Loucy (cell line): ENCODE data around the gene POLA1.

Experiments used
- H2AFZ ChIP-seq: fragments of 200-600 bp; sonication (generic); 2 replicates; pipeline ENCODE4 v1.6.0; 2016; ENCODE audit warnings: antibody characterized with exemption, mild to moderate bottlenecking, low read length, moderate library complexity
- H3F3A ChIP-seq: fragments of 200-600 bp; 2 replicates; pipeline ENCODE4 v1.6.0; 2016; ENCODE audit warnings: antibody characterized with exemption, low read depth, mild to moderate bottlenecking
- H3K27me3 ChIP-seq: fragments of 200-600 bp; sonication (generic); 2 replicates; pipeline ENCODE4 v1.6.1; 2014; ENCODE audit warnings: low read length, mild to moderate bottlenecking; ENCODE audit not compliant: insufficient read depth, poor library complexity, severe bottlenecking
- H3K36me3 ChIP-seq: fragments of 200-600 bp; sonication (generic); 2 replicates; pipeline ENCODE4 v1.6.1; 2016; ENCODE audit warnings: low read length; ENCODE audit not compliant: insufficient read depth
- H3K4me1 ChIP-seq: fragments of 200-600 bp; sonication (generic); 2 replicates; pipeline ENCODE4 v1.5.1; 2014; ENCODE audit warnings: low read length, mild to moderate bottlenecking; ENCODE audit not compliant: insufficient read depth, poor library complexity, severe bottlenecking
- H3K4me2 ChIP-seq: fragments of 200-600 bp; sonication (generic); 2 replicates; pipeline ENCODE4 v1.6.0; 2014; ENCODE audit warnings: antibody characterized with exemption, low read length, low read depth, mild to moderate bottlenecking; ENCODE audit not compliant: poor library complexity, severe bottlenecking
- H3K4me3 ChIP-seq: fragments of 200-600 bp; sonication (generic); 2 replicates; pipeline ENCODE4 v1.5.1; 2014; ENCODE audit warnings: low read length, mild to moderate bottlenecking, mixed read lengths; ENCODE audit not compliant: poor library complexity, severe bottlenecking
- H3K79me2 ChIP-seq: fragments of 200-600 bp; sonication (generic); 2 replicates; pipeline ENCODE4 v1.6.1; 2014; ENCODE audit warnings: low read length; ENCODE audit not compliant: insufficient read depth
- H3K9ac ChIP-seq: fragments of 200-600 bp; sonication (generic); 2 replicates; pipeline ENCODE4 v1.6.0; 2014; ENCODE audit warnings: mild to moderate bottlenecking, low read depth, low read length, moderate library complexity; ENCODE audit not compliant: poor library complexity, severe bottlenecking
- H3K9me2 ChIP-seq: fragments of 200-600 bp; sonication (generic); replicated peaks from 2 replicates; pipeline ENCODE4 v1.6.1; 2016; ENCODE audit warnings: low read depth, low read length, mixed read lengths
- H3K9me3 ChIP-seq: fragments of 200-600 bp; sonication (generic); 2 replicates; pipeline ENCODE4 v1.6.1; 2014; ENCODE audit warnings: mild to moderate bottlenecking, antibody characterized with exemption, low read length, low read depth; ENCODE audit not compliant: insufficient read depth
- H4K20me1 ChIP-seq: fragments of 200-600 bp; sonication (generic); 2 replicates; pipeline ENCODE4 v1.6.0; 2014; ENCODE audit warnings: antibody characterized with exemption, low read length, mild to moderate bottlenecking; ENCODE audit not compliant: insufficient read depth, poor library complexity, severe bottlenecking
- EZH2phosphoT487 ChIP-seq: fragments of 200-600 bp; IDR thresholded peaks from 2 replicates; pipeline ENCODE4 v1.6.1; 2018; ENCODE audit warnings: antibody characterized with exemption, mild to moderate bottlenecking, moderate library complexity, borderline replicate concordance
- TF ChIP-seq, protein P1 (sequence below): fragments of 200-600 bp; sonication (generic); conservative IDR thresholded peaks from 2 replicates; pipeline ENCODE4 v1.5.1; 2014; ENCODE audit warnings: mild to moderate bottlenecking, antibody characterized with exemption, low read length

POLA1 gene

DNA sequence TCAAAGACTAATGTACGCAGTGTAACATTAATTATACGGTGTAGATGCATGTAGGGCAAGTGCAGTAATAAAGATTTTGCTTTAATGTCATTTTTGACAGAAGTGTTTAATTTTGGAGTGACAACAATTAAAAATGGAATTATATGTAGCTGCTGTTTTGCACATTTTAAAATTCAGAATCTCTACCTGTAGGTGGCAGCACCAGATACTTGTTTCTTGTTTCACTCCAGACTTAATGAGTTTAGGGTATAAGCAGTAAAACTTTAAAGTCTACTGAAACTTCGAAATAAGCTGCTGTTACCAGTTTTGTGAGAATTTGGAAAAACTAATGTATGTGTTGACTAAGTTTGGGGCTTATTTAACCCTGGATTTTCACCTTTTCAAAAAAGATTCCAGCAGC lies 144.9 kb downstream of the POLA1 start:
- H3K36me3 ChIP-seq: peaks cover 5% of the 10 kb centered on the region; the same call in 1 of the 2 replicates
- H3F3A ChIP-seq: no peaks in the 10 kb centered on the region
- H3K79me2 ChIP-seq: no peaks in the 10 kb centered on the region
- H3K9ac ChIP-seq: no peak overlapping the region
- peaks cover 4% of the 10 kb centered on the region for H3K4me1 ChIP-seq
- no peak overlapping the region for H3K4me2 ChIP-seq
- H3K27me3 ChIP-seq: no peaks in the 10 kb centered on the region
- H3K9me2 ChIP-seq: no peaks in the 10 kb centered on the region
- no peak overlapping the region for H2AFZ ChIP-seq
- TF ChIP-seq, protein P1, sequence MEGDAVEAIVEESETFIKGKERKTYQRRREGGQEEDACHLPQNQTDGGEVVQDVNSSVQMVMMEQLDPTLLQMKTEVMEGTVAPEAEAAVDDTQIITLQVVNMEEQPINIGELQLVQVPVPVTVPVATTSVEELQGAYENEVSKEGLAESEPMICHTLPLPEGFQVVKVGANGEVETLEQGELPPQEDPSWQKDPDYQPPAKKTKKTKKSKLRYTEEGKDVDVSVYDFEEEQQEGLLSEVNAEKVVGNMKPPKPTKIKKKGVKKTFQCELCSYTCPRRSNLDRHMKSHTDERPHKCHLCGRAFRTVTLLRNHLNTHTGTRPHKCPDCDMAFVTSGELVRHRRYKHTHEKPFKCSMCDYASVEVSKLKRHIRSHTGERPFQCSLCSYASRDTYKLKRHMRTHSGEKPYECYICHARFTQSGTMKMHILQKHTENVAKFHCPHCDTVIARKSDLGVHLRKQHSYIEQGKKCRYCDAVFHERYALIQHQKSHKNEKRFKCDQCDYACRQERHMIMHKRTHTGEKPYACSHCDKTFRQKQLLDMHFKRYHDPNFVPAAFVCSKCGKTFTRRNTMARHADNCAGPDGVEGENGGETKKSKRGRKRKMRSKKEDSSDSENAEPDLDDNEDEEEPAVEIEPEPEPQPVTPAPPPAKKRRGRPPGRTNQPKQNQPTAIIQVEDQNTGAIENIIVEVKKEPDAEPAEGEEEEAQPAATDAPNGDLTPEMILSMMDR: peak; percentile 67
- no peak for TF ChIP-seq EZH2phosphoT487
- H4K20me1 ChIP-seq: no peaks in the 10 kb centered on the region
- no peaks in the 10 kb centered on the region for H3K9me3 ChIP-seq
- H3K4me3 ChIP-seq: no peak overlapping the region

DNA sequence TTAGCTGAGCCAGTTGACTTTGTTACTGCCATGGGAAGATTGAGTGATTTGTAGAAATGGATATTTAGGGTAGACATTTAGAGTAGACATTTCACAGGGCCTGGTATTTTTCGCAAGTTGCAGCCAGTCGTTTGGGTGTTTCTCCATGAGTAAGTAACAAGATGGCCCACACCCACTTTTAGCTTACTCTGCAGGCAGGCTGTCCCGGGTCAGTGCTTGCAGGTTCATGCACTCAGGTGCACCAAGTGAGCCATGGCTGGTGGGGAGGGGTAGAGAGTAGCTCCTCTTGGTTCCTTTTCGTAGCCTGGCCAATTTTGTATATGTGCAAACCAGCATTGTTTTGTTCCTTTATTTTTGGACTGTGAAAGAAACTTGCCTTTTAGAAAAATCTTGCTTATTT lies 145.6 kb downstream of the POLA1 start:
- no peak overlapping the region for H3K4me3 ChIP-seq
- H2AFZ ChIP-seq: no peak overlapping the region
- H3F3A ChIP-seq: no peaks in the 10 kb centered on the region
- H3K4me1 ChIP-seq: peaks cover 4% of the 10 kb centered on the region
- H3K36me3 ChIP-seq: no peaks in the 10 kb centered on the region; the same call in 1 of the 2 replicates
- no peak for TF ChIP-seq EZH2phosphoT487
- TF ChIP-seq, protein P1: no peak
- no peaks in the 10 kb centered on the region for H3K9me2 ChIP-seq
- no peak overlapping the region for H3K4me2 ChIP-seq
- H3K9me3 ChIP-seq: no peaks in the 10 kb centered on the region
- no peaks in the 10 kb centered on the region for H3K79me2 ChIP-seq
- no peaks in the 10 kb centered on the region for H4K20me1 ChIP-seq
- H3K9ac ChIP-seq: no peak overlapping the region
- no peaks in the 10 kb centered on the region for H3K27me3 ChIP-seq

DNA sequence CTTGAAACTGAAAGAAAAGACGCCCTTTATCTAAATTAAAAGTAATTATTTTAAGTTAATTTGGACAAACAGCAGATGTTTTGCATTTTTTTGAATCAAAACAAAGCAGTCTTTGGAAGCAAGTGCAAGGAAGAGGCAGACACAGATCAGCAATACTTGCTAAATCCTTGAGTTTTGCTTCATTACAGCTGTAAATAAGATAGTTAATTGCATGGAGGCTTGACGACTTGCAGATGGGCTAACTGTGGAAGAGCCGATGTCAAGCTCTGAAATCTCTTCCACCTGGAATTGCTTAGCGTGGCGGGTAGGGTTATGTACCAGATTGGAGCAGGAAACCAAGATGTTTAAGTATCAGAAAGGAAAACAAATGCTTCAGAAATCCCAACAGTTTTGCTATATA lies 148.8 kb downstream of the POLA1 start:
- Histone ChIP-seq H3K27me3 (no peaks in the 10 kb centered on the region), H3K36me3 (peaks cover 15% of the 10 kb centered on the region; the same call in 1 of the 2 replicates)
- no peak for TF ChIP-seq EZH2phosphoT487
- TF ChIP-seq, protein P1: no peak

More for the DNA sequence above, 148.8 kb downstream of the POLA1 start:
- H3K79me2 ChIP-seq: no peaks in the 10 kb centered on the region
- H3K9me2 ChIP-seq: no peaks in the 10 kb centered on the region
- no peak overlapping the region for H2AFZ ChIP-seq
- no peaks in the 10 kb centered on the region for H4K20me1 ChIP-seq
- no peaks in the 10 kb centered on the region for H3F3A ChIP-seq
- H3K4me3 ChIP-seq: no peak overlapping the region
- no peak overlapping the region for H3K4me2 ChIP-seq
- H3K4me1 ChIP-seq: peaks cover 4% of the 10 kb centered on the region
- no peaks in the 10 kb centered on the region for H3K9me3 ChIP-seq
- no peak overlapping the region for H3K9ac ChIP-seq
